ENCODE results near the gene ANKRD53.

The ANKRD53 gene

GRCh38 chr2:70978341-70979179 is at the start of gene ANKRD53:
TSS of gene ANKRD53 (plus strand) at chr2:70978630. CDS start at chr2:70978646, 16 bp downstream.
- DNase-seq (ENCODE audit: low read depth in 2 of 2) = no peak

- DNase-seq (ENCODE audit: low read depth in 2 of 2) = no peak
Observed at GRCh38 chr2:70930371-70931329, 47.8 kb upstream of the ANKRD53 start.

- DNase-seq (ENCODE audit: low read depth in 2 of 2) = no peak
Observed at GRCh38 chr2:70931376-70932000, 46.9 kb upstream of the ANKRD53 start.

GRCh38 chr2:70932631-70933230 is 45.7 kb upstream of the ANKRD53 start:
- DNase-seq (ENCODE audit: low read depth in 2 of 2) = no peak

- no peak for DNase-seq (ENCODE audit: low read depth in 2 of 2)
Observed at GRCh38 chr2:70934981-70935380, 43.4 kb upstream of the ANKRD53 start.

- no peak for DNase-seq (ENCODE audit: low read depth in 2 of 2)
Observed at GRCh38 chr2:70935468-70936164, 42.8 kb upstream of the ANKRD53 start, which contains the start of gene ATP6V1B1. TSS of gene ATP6V1B1 (plus strand) at chr2:70935900. CDS start at chr2:70935955, 55 bp downstream.

- DNase-seq (ENCODE audit: low read depth in 2 of 2) = no peak
Observed at GRCh38 chr2:70936165-70936978, 42.1 kb upstream of the ANKRD53 start.

- DNase-seq (ENCODE audit: low read depth in 2 of 2) = no peak
Observed at GRCh38 chr2:70936979-70937811, 41.2 kb upstream of the ANKRD53 start.

- DNase-seq (ENCODE audit: low read depth in 2 of 2) = no peak
Observed at GRCh38 chr2:70937866-70938585, 40.4 kb upstream of the ANKRD53 start.

GRCh38 chr2:70938586-70938950 is 39.9 kb upstream of the ANKRD53 start:
- no peak for DNase-seq (ENCODE audit: low read depth in 2 of 2)

GRCh38 chr2:70939001-70939838 is 39.2 kb upstream of the ANKRD53 start:
- DNase-seq (ENCODE audit: low read depth in 2 of 2) = no peak

GRCh38 chr2:70939839-70940580 is 38.4 kb upstream of the ANKRD53 start:
- no peak for DNase-seq (ENCODE audit: low read depth in 2 of 2)

- no peak for DNase-seq (ENCODE audit: low read depth in 2 of 2)
Observed at GRCh38 chr2:70941186-70941585, 37.2 kb upstream of the ANKRD53 start.

- no peak for DNase-seq (ENCODE audit: low read depth in 2 of 2)
Observed at GRCh38 chr2:70941701-70942100, 36.7 kb upstream of the ANKRD53 start.

- DNase-seq (ENCODE audit: low read depth in 2 of 2) = no peak
Observed at GRCh38 chr2:70942396-70943204, 35.8 kb upstream of the ANKRD53 start.
